ENCODE results near the gene REPIN1. TPM values are rescaled to one million over a fixed set of nuclear protein-coding genes. Genes with fewer than 3 reads are reported as not detected.

Gene REPIN1
- total RNA-seq, 1 experiment from 2014 or later, result 106 TPM

- peaks cover 57% of the 10 kb centered on the region for H3K27me3 Mint-ChIP-seq (ENCODE audit: low read depth)
These were observed 30.3 kb upstream of the REPIN1 start for GRCh38 chr7:150338166-150338829.

More at GRCh38 chr7:150338166-150338829, 30.3 kb upstream of the REPIN1 start:
- Histone ChIP-seq H3K79me2 (ENCODE audit: insufficient read depth, low read length) (no peaks in the 10 kb centered on the region), H3K9me3 (ENCODE audit: control insufficient read depth, low read depth, low read length) (no peaks in the 10 kb centered on the region), H2BK15ac (ENCODE audit: low read depth, low read length) (no peak overlapping the region), H3K23me2 (ENCODE audit: insufficient read length, low read depth, low read length, poor library complexity, severe bottlenecking) (peaks cover 16% of the 10 kb centered on the region), H3K27me3 (ENCODE audit: insufficient read depth, low read length) (peaks cover 10% of the 10 kb centered on the region), H3K9ac (ENCODE audit: extremely low read depth, insufficient read length, low read length) (no peak overlapping the region), H3K4me1 (ENCODE audit: insufficient read depth, low read length) (no peaks in the 10 kb centered on the region; the same call in 1 of the 2 replicates), H2BK120ac (ENCODE audit: low read depth, low read length, poor library complexity, severe bottlenecking) (no peak overlapping the region), H3K56ac (ENCODE audit: insufficient read length, low read depth, low read length) (no peak overlapping the region), H3K4ac (ENCODE audit: low read depth, low read length) (no peak overlapping the region), H2AFZ (ENCODE audit: low read length) (no peak overlapping the region), H4K91ac (ENCODE audit: insufficient read length, low read depth, low read length) (no peak overlapping the region), H3K23ac (ENCODE audit: insufficient read length, low read depth, low read length) (no peak overlapping the region), H3T11ph (ENCODE audit: low read length) (no peak overlapping the region), H4K5ac (ENCODE audit: insufficient read length, low read depth, low read length) (no peak overlapping the region), H3K18ac (ENCODE audit: insufficient read length, low read depth, low read length) (no peak overlapping the region), H2BK20ac (ENCODE audit: low read depth, low read length, poor library complexity, severe bottlenecking) (no peak overlapping the region), H2BK5ac (ENCODE audit: insufficient read length, low read length) (no peak overlapping the region), H3K79me1 (ENCODE audit: insufficient read depth, low read depth, low read length, poor library complexity, severe bottlenecking) (no peaks in the 10 kb centered on the region), H2BK12ac (ENCODE audit: insufficient read length, low read depth, low read length) (no peak overlapping the region), H4K8ac (replicated peaks; ENCODE audit: insufficient read length, low read depth, low read length) (no peak overlapping the region), H3K4me2 (ENCODE audit: insufficient read depth, insufficient read length, low read length) (no peak overlapping the region), H3K27ac (ENCODE audit: insufficient read length, low read depth, low read length) (no peak overlapping the region), H4K20me1 (ENCODE audit: control insufficient read depth, insufficient read depth, insufficient read length) (no peaks in the 10 kb centered on the region), H2AK5ac (ENCODE audit: insufficient read length, low read length) (no peak overlapping the region), H3K14ac (ENCODE audit: insufficient read depth, low read length) (no peak overlapping the region; the same call in 1 of the 2 replicates)
- Mint-ChIP-seq H3K36me3 (ENCODE audit: insufficient read depth in 1 of 3, low read depth in 3 of 3) (peaks cover 25 to 33% (median 25%) of the 10 kb centered on the region in 3 experiments), H3K4me1 (peaks cover 67 to 74% of the 10 kb centered on the region in 2 experiments), H3K4me3 (peak overlapping the region in 1 of 2 experiments; percentile 96; a peak in 1 of 5 replicates), H3K27ac (peak overlapping the region in 2 of 3 experiments; percentile 48 to 80; a peak in 3 of 7 replicates), H3K9me3 (peaks cover under 1 to 2% of the 10 kb centered on the region in 2 experiments; a peak in 3 of 5 replicates)
- no CpG with 5 or more reads among the region's 11 CpGs for whole genome bisulfite sequencing (ENCODE audit: extremely low coverage, insufficient read length, low lambda C conversion rate)
- no peak for TF ChIP-seq CTCF (conservative IDR thresholded peaks at IDR 0.05)
- no peak for DNase-seq

Data from H9 (cell line).